NCI-H82 treated with DMSO at 0.1 percent for 48 hours (cell line): ENCODE measurements around the gene VSTM4.

Source experiments
- DNase-seq: peaks from one replicate; lab custom pipeline; 2025; ENCODE audit not compliant: unreplicated experiment; lab: John Stamatoyannopoulos, UW

VSTM4 gene

GRCh38 chr10:49143249-49143648 is 27.9 kb upstream of the VSTM4 start:
- DNase-seq, result no peak

- no peak for DNase-seq
Measured at GRCh38 chr10:49141541-49142332, 26.4 kb upstream of the VSTM4 start.

GRCh38 chr10:49140304-49141177 is 25.2 kb upstream of the VSTM4 start:
- no peak for DNase-seq

GRCh38 chr10:49139846-49140195 is 24.5 kb upstream of the VSTM4 start:
- DNase-seq, result no peak

- no peak for DNase-seq
Measured at GRCh38 chr10:49139028-49139845, 23.9 kb upstream of the VSTM4 start.

- no peak for DNase-seq
Measured at GRCh38 chr10:49138361-49138891, 23.1 kb upstream of the VSTM4 start.

GRCh38 chr10:49136525-49136924 is 21.2 kb upstream of the VSTM4 start:
- no peak for DNase-seq

- no peak for DNase-seq
Measured at GRCh38 chr10:49135575-49136313, 20.4 kb upstream of the VSTM4 start.

- no peak for DNase-seq
Measured at GRCh38 chr10:49134327-49134726, 19.0 kb upstream of the VSTM4 start.

GRCh38 chr10:49133706-49134248 is 18.5 kb upstream of the VSTM4 start, which contains the start of gene FAM170B:
TSS of gene FAM170B (minus strand) at chr10:49134021. CDS start at chr10:49133918, 103 bp downstream.
- DNase-seq, result no peak

- DNase-seq, result no peak
Measured at GRCh38 chr10:49132362-49132737, 17.0 kb upstream of the VSTM4 start.

GRCh38 chr10:49131507-49132361 is 16.4 kb upstream of the VSTM4 start:
- DNase-seq, result no peak

- DNase-seq, result no peak
Measured at GRCh38 chr10:49129376-49129775, 14.1 kb upstream of the VSTM4 start.

GRCh38 chr10:49128854-49129253 is 13.5 kb upstream of the VSTM4 start:
- no peak for DNase-seq

- DNase-seq, result no peak
Measured at GRCh38 chr10:49123981-49124950, 8.9 kb upstream of the VSTM4 start.

GRCh38 chr10:49120911-49121310 is 5.6 kb upstream of the VSTM4 start:
- no peak for DNase-seq

GRCh38 chr10:49119746-49120145 is 4.4 kb upstream of the VSTM4 start:
- DNase-seq, result no peak
